Activated CD4-positive, alpha-beta memory T cell treated with anti-CD3 and anti-CD28 coated beads for 36 hours (primary cell): ENCODE measurements around the gene TREML1. TPM values are rescaled to one million over a fixed set of nuclear protein-coding genes. Genes with fewer than 3 reads are reported as not detected.
"Not testable (repeated sequence)": the region's sequence is repeated elsewhere in the genome, so short reads cannot be mapped to it uniquely, and the experiment has no call there.

Experiments used
- CTCF ChIA-PET: fragments of 350-600 bp; sonication (Branson Sonifier 250); formaldehyde crosslinking; loops from one replicate; lab custom pipeline; 2021; ENCODE audit warnings: antibody characterized with exemption, inconsistent platforms; lab: Charles Lee
- POLR2A ChIA-PET: fragments of 350-600 bp; sonication (Branson Sonifier 250); formaldehyde crosslinking; loops from one replicate; lab custom pipeline; 2021; ENCODE audit warnings: antibody characterized with exemption; lab: Charles Lee
- DNase-seq: peaks from one replicate; pipeline ENCODE4 v3.0.0-alpha.2; 2020
- H3K27ac Mint-ChIP-seq: one replicate; pipeline ENCODE4 v1.8.0; 2021; ENCODE audit warnings: mixed read lengths
- H3K27me3 Mint-ChIP-seq: one replicate; pipeline ENCODE4 v1.8.0; 2021; ENCODE audit warnings: mixed read lengths
- H3K36me3 Mint-ChIP-seq: one replicate; pipeline ENCODE4 v1.8.0; 2021; ENCODE audit warnings: mixed read lengths
- H3K4me1 Mint-ChIP-seq: one replicate; pipeline ENCODE4 v1.8.0; 2021; ENCODE audit warnings: low read depth, mixed read lengths
- H3K4me3 Mint-ChIP-seq: one replicate; pipeline ENCODE4 v1.8.0; 2021; ENCODE audit warnings: mild to moderate bottlenecking, mixed read lengths
- H3K9me3 Mint-ChIP-seq: one replicate; pipeline ENCODE4 v1.8.0; 2021; ENCODE audit warnings: mixed read lengths
- intact Hi-C: fragments of 100-400 bp; cut with micrococcal nuclease; formaldehyde crosslinking; loops from one replicate; pipeline ENCODE4 v1.15.1; 2023
- total RNA-seq, 2 experiments: library from RNA; stranded (reverse); gene quantifications; one replicate each; pipeline ENCODE4 v1.2.3, GENCODE V29; 2021

Gene TREML1
- total RNA-seq, 2 experiments from 2014 or later = not detected

DNA sequence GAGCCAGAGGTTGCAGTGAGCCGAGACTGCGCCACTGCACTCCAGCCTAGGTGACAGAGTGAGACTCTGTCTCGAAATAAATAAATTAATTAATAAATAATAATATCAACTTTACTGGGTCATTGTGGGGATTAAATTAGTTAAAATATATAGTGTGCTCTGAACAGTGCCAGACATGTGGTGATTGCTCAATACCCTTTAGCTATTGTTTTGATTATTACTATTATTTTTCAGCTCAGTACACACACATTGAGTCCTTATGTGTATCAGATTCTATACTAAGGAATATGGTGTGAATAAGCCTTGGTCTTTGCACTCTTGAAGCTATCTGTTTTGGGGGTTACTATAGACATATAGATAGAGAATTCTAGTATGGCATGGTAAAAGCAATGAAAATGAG lies 28.9 kb downstream of the TREML1 start:
- H3K27ac Mint-ChIP-seq = no peak overlapping the region
- peaks cover 21% of the 10 kb centered on the region for H3K36me3 Mint-ChIP-seq
- H3K4me1 Mint-ChIP-seq = no peaks in the 10 kb centered on the region
- no peaks in the 10 kb centered on the region for H3K9me3 Mint-ChIP-seq
- intact Hi-C loops = no loop called here
- DNase-seq = no peak
- no peaks in the 10 kb centered on the region for H3K27me3 Mint-ChIP-seq
- no peak overlapping the region for H3K4me3 Mint-ChIP-seq
- ChIA-PET POLR2A (no interaction called here), CTCF (no interaction called here)

DNA sequence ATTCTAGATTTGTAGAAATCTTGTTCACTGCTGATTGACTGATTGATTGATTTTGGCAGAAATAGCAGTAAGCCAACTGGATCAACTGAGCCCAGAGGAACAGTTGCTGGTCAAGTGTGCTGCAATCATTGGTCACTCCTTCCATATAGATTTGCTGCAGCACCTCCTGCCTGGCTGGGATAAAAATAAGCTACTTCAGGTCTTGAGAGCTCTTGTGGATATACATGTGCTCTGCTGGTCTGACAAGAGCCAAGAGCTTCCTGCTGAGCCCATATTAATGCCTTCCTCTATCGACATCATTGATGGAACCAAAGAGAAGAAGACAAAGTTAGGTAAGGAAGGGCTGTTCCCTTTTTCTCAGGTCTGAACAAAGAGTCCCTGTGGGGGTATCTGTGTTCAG lies 31.2 kb downstream of the TREML1 start:
- H3K9me3 Mint-ChIP-seq = no peaks in the 10 kb centered on the region
- no peaks in the 10 kb centered on the region for H3K4me1 Mint-ChIP-seq
- H3K27me3 Mint-ChIP-seq = no peaks in the 10 kb centered on the region
- CTCF ChIA-PET = no interaction called here
- no peak overlapping the region for H3K4me3 Mint-ChIP-seq
- POLR2A ChIA-PET = no interaction called here
- intact Hi-C loops = no loop called here
- H3K27ac Mint-ChIP-seq = no peak overlapping the region
- no peak for DNase-seq
- peaks cover 19% of the 10 kb centered on the region for H3K36me3 Mint-ChIP-seq

DNA sequence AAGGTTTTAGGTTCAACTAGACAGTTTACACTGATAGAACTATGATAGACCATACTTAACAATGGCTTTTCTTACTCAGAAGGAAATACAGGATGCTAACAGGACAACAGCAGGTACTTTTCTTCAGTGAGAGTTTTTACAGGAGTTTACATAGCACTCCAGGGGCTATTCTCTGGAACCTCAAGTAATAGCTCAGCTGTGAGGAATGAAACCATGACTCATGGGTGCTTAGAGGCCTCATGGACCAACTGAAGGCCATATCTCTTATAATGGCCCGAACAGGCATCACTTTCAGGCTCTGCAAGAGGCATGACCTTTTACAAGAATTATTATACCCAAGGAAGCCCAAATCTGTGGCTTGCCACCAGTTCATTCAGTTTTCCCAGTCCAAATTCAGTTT lies 31.8 kb downstream of the TREML1 start:
- CTCF ChIA-PET = no interaction called here
- peaks cover 19% of the 10 kb centered on the region for H3K36me3 Mint-ChIP-seq
- intact Hi-C loops = no loop called here
- POLR2A ChIA-PET = no interaction called here
- H3K27me3 Mint-ChIP-seq = no peaks in the 10 kb centered on the region
- H3K4me1 Mint-ChIP-seq = no peaks in the 10 kb centered on the region
- H3K27ac Mint-ChIP-seq = no peak overlapping the region
- no peak overlapping the region for H3K4me3 Mint-ChIP-seq
- DNase-seq = no peak
- H3K9me3 Mint-ChIP-seq = no peaks in the 10 kb centered on the region

DNA sequence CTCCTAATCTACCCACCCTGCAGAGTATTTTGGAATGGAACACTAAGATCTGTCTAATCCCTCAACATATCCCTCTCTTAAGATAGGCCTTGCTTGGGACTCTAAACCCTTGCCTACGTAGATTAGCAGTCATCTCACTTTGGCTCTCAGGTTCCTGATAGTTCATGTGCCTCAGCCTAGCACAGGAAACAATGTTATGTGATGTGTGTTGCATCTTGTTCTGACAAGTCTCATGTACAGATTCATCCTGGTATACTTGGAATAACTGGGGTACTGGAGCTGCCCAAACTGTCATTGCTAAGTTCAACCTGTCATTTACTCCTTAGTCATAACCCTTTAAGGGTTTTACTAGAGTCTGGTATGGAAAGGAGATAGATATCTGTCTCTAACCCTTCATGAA lies 34.1 kb downstream of the TREML1 start:
- intact Hi-C loops = no loop called here
- H3K36me3 Mint-ChIP-seq = peaks cover 16% of the 10 kb centered on the region
- no peak overlapping the region for H3K4me3 Mint-ChIP-seq
- ChIA-PET POLR2A (no interaction called here), CTCF (no interaction called here)
- no peak for DNase-seq
- H3K9me3 Mint-ChIP-seq = no peaks in the 10 kb centered on the region
- no peaks in the 10 kb centered on the region for H3K4me1 Mint-ChIP-seq
- H3K27ac Mint-ChIP-seq = no peak overlapping the region
- H3K27me3 Mint-ChIP-seq = no peaks in the 10 kb centered on the region

DNA sequence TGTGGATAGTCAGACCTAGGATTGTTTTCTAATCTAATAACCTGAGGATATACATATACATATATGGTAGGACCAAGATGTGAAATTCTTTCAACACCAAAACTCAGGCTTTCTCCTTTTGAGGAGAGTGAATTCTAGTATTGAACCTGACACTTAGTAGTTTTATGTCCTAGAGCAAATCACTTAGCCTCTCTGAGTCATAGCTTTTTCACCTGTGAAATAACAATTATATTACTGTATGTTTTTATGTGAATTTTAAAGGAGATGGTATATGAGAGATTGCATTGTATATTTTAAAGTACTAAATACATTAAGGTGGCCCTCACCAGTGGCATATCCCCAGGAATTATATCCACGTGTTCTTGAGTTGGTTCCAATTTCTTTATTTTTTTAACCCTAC lies 34.6 kb downstream of the TREML1 start:
- Mint-ChIP-seq H3K4me1 (no peaks in the 10 kb centered on the region), H3K4me3 (no peak overlapping the region), H3K27me3 (no peaks in the 10 kb centered on the region), H3K27ac (no peak overlapping the region), H3K9me3 (no peaks in the 10 kb centered on the region), H3K36me3 (peaks cover 15% of the 10 kb centered on the region)
- POLR2A ChIA-PET = no interaction called here
- intact Hi-C loops = no loop called here
- CTCF ChIA-PET = no interaction called here
- DNase-seq = no peak

DNA sequence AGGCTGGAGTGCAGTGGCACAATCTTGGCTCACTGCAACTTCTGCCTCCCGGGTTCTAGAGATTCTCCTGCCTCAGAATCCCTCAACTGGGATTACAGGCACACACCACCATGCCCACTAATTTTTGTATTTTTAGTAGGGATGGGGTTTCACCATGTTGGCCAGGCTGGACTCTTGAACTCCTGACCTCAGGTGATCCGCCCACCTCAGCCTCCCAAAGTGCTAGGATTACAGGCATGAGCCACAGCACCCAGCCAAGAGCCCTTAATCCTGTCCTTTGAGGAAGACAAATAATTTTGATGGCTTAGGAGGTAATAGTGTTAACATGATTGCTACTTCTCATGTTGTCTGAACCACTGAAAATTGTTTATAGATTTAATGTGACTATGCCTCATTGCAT lies 39.1 kb downstream of the TREML1 start:
- H3K27me3 Mint-ChIP-seq, CTCF ChIA-PET, POLR2A ChIA-PET, H3K4me3 Mint-ChIP-seq, H3K9me3 Mint-ChIP-seq, intact Hi-C loops, H3K36me3 Mint-ChIP-seq, H3K27ac Mint-ChIP-seq, H3K4me1 Mint-ChIP-seq, DNase-seq: not testable (repeated sequence)

DNA sequence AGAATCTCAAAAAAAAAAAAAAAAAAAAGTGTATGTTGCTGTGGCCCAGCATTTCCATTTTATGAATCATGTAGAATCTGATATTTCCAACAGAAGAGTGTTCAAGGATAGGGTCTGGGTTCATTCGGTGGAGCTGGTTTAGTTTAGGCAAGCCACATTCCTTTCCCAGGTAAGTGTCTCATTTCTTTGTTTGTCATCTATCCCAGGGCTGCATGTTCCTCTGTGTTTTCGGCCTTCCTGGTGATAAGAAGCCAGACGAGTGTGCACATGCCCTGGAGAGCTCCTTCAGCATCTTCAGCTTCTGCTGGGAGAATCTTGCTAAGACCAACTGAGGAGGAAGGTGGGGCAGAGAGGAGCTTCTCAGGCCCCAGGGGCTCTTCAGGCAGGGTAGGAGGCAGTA lies 43.1 kb downstream of the TREML1 start:
- intact Hi-C loops = no loop called here
- Mint-ChIP-seq H3K9me3 (no peaks in the 10 kb centered on the region), H3K4me1 (no peaks in the 10 kb centered on the region), H3K27ac (no peak overlapping the region), H3K4me3 (no peak overlapping the region), H3K36me3 (peaks cover 5% of the 10 kb centered on the region), H3K27me3 (no peaks in the 10 kb centered on the region)
- ChIA-PET CTCF (interaction anchor here (3.1 kb wide), 1 partner anchor 71 kb away, joined by 9 read pairs; no protein-coding TSS in a partner anchor), POLR2A (no interaction called here)
- DNase-seq = no peak

DNA sequence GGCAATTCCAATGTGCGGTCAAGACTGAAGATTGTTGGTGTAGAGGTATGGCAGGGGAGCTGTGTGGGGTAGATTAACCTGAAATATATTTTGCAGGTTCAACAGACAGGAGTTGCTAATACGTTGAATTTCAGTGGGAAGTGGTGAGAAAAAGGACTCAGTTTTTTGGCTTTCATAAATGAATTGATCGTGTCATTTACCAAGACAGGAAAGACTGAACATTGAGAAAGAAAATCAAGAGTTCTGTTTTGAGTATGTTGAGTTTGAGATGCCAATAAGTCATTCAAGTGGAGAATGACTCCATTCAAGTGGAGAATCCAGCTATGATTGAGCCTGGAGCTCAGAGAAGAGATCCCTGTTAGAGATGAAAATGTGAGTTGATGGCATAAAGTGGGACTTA lies 50.3 kb downstream of the TREML1 start:
- ChIA-PET CTCF (interaction anchor here (0.7 to 2.8 kb wide), 8 partner anchors 11 to 175 kb away, joined by 3 to 14 read pairs (median 4); no protein-coding TSS in a partner anchor), POLR2A (interaction anchor here (1.5 kb wide), 1 partner anchor 31 kb away, joined by 3 read pairs; the partner anchor contains the start of gene NFYA)
- H3K9me3 Mint-ChIP-seq = no peaks in the 10 kb centered on the region
- H3K27ac Mint-ChIP-seq = no peak overlapping the region
- intact Hi-C loops = loop anchor here (2.0 to 5.0 kb wide), 2 partner anchors 38 to 97 kb away; partner anchors contain the start of gene TREML2
- no peak for DNase-seq
- H3K4me3 Mint-ChIP-seq = no peak overlapping the region
- no peaks in the 10 kb centered on the region for H3K27me3 Mint-ChIP-seq
- H3K36me3 Mint-ChIP-seq = peaks cover 27% of the 10 kb centered on the region
- no peaks in the 10 kb centered on the region for H3K4me1 Mint-ChIP-seq

DNA sequence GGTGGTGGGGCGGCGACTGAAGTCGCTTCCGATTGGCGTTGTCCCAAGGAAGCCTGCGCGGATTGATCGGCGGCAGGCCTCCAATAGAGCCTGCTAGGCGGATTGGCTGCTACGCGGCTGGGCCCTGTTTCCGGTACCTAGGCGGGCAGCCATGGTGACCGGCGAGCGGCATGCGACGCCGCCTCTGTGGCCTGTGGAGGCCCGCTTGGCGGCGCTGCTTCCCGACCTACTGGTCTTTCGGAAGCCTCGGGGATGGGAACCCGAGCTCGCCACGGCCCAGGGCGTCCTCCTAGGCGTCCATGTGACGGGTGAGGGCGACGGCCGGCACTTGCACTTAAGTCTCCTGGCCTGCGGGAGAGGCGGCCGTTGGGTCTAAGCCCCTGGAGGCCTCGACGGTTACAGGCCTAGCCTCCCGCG lies 53.3 kb downstream of the TREML1 start:
- H3K9me3 Mint-ChIP-seq = no peaks in the 10 kb centered on the region
- peaks cover 46% of the 10 kb centered on the region for H3K36me3 Mint-ChIP-seq
- no peak overlapping the region for H3K4me3 Mint-ChIP-seq
- H3K27ac Mint-ChIP-seq = no peak overlapping the region
- POLR2A ChIA-PET = no interaction called here
- no peaks in the 10 kb centered on the region for H3K27me3 Mint-ChIP-seq
- intact Hi-C loops = loop anchor here (5.0 kb wide), 1 partner anchor 41 kb away; no protein-coding TSS in a partner anchor
- CTCF ChIA-PET = interaction anchor here (1.0 kb wide), 1 partner anchor 81 kb away, joined by 3 read pairs; no protein-coding TSS in a partner anchor
- H3K4me1 Mint-ChIP-seq = no peaks in the 10 kb centered on the region
- DNase-seq = no peak

Other genes with a start within 250 kb of the TREML1 start
- 1 to 10 TPM; 2.4 to 2.5 TPM for gene UNC5CL, start 115.1 kb downstream of the TREML1 start, total RNA-seq
- gene TSPO2, start 111.9 kb downstream of the TREML1 start, total RNA-seq = not detected
- gene APOBEC2, start 101.1 kb downstream of the TREML1 start, total RNA-seq = not detected
- gene OARD1, start 82.0 kb downstream of the TREML1 start, total RNA-seq = 10 to 100 TPM; 40.5 to 42.9 TPM
- gene NFYA, start 81.4 kb downstream of the TREML1 start, total RNA-seq = 10 to 100 TPM; 30.2 to 30.4 TPM
- not detected for gene TREM2, start 8.8 kb upstream of the TREML1 start, total RNA-seq
- gene TREML2, start 46.8 kb upstream of the TREML1 start, total RNA-seq = 1 to 10 TPM; 7.4 to 7.5 TPM
- gene TREML4, start 74.0 kb upstream of the TREML1 start, total RNA-seq = not detected
- under 1 TPM; 0.17 to 0.27 TPM for gene TREM1, start 132.3 kb upstream of the TREML1 start, total RNA-seq
- gene NCR2, start 181.3 kb upstream of the TREML1 start, total RNA-seq = not detected